ENCODE measurements around the gene AKAP5.
A peak's percentile ranks its signal among the peaks of the same experiment; 100 is the strongest.

Gene AKAP5, protein sequence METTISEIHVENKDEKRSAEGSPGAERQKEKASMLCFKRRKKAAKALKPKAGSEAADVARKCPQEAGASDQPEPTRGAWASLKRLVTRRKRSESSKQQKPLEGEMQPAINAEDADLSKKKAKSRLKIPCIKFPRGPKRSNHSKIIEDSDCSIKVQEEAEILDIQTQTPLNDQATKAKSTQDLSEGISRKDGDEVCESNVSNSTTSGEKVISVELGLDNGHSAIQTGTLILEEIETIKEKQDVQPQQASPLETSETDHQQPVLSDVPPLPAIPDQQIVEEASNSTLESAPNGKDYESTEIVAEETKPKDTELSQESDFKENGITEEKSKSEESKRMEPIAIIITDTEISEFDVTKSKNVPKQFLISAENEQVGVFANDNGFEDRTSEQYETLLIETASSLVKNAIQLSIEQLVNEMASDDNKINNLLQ

DNA sequence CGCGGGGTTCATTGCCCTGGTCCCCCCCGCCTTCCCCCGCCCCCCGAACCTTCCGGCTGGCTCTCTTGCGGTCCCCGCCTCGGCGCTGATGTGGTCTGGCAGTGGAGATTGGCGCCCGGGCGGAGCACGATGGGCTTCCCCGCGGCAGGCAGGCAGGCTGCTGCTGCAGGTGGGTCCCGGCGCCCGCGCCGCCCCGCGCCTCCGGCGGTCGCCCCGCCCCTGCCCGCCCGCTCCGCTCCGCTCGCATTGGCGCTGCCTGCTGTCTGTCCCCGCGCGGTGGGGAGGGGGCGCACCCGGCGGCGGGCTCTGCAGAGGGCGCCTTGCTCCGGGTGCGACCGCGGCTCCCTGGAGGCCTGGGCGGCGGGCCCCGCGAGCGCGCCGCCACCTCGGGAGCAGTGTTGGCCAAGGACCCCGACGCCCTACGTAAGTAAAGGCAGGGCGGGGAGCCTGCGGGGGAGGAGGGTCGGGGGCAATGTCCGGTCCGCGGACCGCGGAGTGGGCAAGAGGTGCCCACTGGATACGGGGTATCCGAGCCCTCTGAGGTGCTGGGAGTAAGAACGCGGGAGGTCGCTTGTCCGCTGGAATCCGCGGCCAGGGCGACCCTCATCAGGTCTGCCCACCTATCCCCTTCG lies at the start of gene AKAP5:
Gene AKAP5 (plus strand): TSS at position 309 of the 632 bp plus-strand sequence. CDS start 2,896 bp downstream, outside the sequence.
- peak; percentile 52 for DNase-seq

DNA sequence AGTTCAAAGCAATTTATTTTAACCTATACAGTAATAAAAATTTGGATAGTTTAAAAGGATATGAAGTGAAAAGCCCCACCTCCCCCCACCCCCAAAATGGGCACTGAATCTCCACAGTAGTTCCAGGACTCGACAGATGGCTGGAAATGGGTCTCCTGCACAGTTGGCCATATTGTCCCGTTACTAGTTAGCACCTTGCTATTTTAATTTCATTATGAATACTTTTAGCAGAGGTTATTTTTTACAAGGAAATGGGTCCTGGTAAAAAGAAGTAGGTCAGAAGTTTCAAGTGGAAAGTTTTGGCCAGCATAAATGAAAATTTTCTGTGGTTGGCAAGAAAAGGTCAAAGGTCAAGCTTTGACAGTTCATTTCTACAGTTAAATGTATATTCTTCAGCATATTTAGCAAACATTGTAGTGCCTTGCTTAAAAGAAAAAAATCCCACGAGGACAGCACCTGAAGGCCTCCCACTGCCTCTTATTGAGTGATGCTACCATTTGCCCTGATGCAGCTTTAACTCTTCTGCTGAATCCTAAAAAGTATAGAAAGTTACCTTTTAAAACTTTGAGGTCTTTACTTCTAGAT lies 48.9 kb upstream of the AKAP5 start:
- no peak for DNase-seq

DNA sequence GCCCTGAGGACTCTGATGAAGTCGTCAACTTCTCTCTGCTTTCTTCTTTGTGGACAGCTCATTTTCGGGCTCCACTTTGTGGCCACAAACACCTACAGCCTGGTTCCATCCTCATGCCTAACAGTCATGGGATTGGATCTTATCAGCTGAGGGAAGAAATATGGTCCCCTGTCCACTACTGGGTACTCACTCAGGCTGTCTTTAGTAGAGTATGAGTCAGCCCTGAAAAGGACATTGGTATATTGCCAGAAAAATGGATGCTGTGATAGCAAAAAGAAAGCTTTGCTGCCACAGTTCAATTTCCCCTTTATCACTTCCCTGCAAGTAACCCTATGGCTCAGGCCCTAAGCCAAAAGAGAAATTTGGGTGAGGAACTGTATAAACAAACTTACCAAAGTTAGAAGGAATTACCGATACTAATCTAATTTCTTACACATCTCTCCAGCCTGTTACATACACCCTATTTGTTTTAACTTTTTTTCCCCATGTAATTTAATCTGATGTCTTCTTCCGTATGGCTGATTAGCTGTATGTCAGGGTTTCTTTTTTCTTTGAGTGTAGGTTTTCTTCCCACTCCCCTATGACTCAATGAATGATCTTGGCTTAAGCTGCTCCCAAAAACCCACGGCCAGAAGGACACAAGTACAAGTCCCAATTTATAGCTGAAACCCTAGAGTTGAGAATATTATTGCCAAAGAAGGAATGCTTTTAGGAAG lies 48.1 kb upstream of the AKAP5 start:
- DNase-seq: no peak

DNA sequence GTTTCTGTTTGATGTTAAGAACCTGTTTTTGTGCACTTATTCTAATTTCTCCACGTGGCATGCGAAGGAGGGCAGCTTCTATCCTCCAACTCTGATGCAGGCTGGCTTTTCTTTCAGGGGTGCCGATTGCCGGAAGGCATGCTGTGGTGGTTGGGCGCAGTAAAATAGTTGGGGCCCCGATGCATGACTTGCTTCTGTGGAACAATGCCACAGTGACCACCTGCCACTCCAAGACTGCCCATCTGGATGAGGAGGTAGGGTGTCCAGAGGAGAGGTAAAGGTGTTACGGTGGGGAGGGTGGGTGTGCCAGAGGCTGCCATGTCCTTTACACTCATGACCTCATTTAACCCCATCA lies 47.6 kb upstream of the AKAP5 start:
- DNase-seq: no peak

DNA sequence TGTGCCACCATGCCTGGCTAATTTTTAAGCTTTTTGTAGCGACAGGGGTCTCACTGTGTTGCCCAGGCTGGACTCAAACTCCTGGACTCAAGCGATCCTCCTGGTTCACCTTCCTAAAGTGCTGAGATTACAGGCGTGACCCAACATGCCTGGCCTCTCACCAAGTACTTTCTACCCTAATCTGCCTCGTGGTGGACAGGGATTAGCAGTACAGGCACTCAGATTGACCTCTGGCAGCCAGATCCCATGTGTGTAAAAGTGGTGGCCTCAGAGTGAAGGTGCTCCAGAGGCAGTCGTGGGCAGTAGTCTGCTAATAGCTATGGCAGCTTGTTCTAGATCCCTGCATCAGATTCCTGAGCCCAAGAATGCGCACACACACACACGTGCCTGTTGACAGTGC lies 46.3 kb upstream of the AKAP5 start:
- no peak for DNase-seq

DNA sequence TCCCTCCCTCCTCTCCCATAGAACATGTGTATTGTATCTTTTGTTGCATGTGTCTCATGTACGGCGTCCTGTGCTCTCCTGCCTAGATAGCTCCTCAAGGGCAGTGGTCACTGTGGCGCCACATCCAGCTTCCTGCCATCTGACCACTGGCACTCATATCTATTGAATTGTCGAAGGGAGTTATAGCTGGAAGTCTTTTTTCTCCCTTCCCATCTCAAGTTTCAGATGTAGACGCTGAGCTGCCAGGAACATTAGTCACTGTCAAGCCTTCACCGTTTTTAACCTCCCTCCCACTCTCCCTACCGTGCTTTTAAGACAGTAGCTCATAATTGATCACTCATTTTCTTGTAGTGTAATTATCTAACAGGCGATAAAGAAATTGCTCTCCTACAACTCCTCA lies 44.1 kb upstream of the AKAP5 start:
- no peak for DNase-seq

DNA sequence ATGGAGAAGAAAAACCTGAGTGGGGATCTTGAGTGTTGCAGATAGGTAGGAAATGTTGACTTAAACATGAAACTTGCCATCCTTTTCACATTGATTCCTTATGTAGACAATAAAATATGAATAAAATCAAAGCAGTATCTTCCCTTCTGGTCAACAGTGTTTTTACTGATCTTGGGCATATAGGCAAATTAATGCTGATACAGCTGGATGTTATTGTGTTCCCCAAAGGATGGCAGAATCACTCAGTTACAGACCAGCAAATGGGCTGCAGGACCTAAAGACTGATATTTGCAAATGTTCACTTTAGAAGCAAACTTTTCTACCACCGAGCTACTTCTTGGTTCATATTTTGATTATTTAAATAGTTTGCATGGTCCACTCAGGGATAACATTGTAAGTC lies 43.3 kb upstream of the AKAP5 start:
- DNase-seq: no peak

DNA sequence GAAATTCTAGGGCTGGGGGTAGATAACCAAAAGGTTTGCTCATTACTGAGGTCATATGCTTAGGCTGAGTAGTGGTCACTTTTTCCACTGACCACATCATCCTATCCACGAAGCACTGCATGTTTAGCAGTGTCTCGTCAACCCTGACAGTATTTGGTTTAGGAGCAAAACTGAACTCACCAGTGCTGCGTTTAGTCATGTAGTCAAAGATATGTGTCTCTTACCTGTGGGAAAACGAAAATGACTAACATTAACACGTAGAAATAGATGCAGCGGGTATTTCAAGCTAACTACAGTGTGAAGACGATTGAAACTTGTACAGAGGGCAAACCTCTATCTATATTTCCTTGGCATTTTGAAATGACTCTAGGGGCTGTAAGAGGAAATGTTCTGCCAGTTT lies 42.5 kb upstream of the AKAP5 start:
- no peak for DNase-seq

DNA sequence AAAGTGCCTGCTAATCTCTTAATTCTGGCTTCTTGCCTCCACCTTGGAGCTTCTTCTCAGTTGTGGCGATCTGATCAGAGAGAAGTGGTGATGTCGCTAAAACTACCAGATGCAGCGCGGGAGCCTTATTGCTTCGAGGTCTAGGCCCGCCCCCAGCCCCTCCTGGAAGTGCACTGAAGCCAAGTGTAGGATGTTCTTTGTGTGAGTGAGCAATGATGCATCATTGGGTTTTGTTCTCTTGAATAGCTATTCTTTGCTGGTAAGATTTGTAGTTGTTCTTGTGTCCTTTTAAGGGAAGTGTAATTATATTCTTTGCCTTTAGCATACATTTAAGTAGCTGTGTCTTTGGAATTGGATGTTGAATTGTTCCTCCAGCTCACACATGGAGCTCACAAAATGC lies 41.3 kb upstream of the AKAP5 start:
- DNase-seq: no peak

DNA sequence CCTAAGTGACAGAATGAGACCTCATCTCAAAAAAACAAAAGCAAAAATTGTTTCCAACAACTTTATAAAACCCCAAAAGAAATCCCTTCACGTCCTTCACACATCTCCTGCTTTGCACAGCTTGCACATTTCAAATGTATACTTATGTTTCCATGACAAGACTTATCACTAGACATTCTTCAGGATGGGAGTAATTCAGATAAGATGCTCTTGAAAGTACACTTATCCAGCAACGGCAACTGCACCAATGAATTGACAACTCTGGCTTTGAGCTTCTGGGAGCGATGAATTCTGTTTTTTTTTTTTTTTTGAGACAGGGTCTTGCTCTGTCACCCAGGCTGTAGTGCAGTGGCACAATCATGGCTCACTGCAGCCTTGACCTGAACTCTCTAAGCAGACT lies 30.8 kb upstream of the AKAP5 start:
- no peak for DNase-seq

DNA sequence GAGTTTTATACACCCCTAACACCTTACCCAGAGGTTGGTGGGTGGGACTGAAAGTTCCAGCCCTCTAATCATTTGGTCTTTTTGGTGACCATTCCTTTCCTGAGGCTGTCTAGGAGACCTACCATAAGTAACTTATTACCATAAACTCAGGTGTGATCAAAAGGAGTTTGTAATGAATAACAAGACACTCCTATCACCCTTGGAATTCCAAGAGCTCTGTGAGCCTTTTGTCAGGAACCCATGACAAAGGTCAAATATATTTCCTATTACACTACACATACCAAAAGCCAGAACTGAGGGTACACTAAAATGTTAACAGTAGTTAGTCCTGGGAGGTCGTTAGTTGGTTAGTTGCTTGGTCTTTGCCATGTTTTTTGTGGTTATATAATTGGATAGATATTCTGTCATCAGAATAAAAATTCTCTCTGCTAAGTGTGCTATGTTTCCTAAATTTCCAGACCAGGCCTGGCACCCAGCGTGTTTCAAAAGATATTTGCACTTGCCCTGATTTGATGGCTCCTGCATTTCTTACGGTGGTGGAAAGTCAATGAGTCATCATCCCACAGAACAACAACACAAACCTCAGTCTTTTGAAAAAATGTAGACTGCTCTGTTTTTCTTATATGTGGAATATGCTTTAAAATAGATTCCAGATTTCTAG lies 27.0 kb upstream of the AKAP5 start:
- DNase-seq: no peak

DNA sequence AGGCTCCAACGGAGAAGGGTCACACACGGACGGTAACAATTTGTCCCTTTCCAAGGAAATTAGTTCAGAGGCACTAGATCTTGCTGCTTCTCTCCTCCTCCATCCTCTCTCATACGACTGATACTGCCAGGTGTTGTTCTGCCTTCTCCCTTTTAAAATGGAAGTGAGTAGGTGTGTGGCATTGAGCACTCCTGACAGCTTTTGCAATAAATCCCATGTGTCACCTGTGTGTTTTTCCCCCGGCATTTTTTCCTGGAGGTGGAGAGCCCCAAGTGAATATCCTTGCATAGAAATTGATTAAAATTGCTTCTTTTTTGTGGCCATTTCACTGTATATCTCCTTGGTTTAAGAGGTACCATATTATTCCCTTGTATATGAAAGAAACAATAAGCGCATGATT lies 26.2 kb upstream of the AKAP5 start:
- DNase-seq: no peak

DNA sequence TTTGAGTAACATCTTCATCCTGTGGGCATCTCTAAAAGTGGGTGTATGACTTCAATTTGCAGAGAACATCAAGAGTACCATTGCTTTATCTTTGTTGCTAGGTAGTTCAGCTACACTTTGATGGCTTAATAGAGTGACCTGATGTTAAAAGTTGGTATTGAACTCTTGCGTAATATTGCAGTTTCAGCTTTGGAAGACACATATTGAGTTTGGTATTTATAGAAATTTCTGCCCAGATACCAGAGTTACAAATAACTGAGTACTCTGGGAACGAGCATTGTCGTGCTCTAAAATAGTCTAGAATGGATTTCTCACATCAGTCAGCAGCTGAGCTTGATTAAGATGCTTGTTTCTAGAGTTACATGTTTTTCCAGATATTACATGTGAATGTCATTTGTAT lies 24.8 kb upstream of the AKAP5 start:
- DNase-seq: no peak

DNA sequence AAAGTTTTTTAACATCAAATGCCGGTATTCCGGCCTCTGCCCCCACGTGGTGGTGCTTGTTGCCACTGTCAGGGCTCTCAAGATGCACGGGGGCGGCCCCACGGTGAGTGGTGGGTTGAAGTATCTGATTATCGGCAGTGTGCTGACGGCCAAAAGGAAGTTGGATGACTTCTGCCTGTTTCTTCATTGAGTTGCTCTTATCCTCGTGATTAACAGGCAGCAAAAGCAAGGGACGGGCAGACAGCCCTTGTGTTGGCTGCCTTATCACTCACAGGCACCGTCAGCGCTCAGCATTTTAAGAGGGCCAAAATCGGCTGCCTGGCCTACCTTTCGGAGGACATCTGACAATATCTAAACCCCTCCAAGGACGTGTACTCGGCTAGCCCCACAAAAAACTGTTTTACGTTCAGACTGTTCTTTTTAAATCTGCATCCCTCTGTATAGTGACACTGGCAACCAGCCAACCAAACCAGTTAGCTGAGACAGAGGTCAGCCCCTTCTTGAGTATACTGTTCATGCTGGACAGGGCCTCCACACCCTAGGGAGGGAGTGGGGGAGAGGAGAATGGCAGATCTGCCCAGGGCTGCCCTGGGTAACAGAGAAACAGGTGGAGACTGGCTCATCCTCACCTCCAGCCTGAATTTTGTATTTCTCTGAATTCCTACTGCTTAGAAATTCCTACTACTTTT lies 22.9 kb upstream of the AKAP5 start:
- DNase-seq: no peak

DNA sequence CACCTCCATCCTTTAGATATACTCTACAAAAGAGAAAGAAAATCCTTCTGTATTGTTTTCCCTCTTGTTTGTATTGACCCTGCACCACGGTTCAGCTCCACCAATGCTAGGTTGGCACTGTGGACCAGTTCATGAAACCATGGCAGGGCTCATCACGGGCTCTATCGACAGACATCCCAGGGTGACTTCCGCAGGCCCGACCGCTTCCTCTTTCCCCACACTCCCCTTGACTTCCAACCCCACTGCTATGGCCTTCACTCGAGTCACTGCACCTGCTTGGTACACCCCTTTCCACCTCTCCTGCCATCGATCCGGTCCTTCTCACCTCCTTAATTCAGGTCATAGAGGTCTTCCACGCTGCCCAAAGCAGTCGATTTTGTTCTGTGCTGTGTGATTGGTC lies 21.2 kb upstream of the AKAP5 start:
- DNase-seq: no peak

DNA sequence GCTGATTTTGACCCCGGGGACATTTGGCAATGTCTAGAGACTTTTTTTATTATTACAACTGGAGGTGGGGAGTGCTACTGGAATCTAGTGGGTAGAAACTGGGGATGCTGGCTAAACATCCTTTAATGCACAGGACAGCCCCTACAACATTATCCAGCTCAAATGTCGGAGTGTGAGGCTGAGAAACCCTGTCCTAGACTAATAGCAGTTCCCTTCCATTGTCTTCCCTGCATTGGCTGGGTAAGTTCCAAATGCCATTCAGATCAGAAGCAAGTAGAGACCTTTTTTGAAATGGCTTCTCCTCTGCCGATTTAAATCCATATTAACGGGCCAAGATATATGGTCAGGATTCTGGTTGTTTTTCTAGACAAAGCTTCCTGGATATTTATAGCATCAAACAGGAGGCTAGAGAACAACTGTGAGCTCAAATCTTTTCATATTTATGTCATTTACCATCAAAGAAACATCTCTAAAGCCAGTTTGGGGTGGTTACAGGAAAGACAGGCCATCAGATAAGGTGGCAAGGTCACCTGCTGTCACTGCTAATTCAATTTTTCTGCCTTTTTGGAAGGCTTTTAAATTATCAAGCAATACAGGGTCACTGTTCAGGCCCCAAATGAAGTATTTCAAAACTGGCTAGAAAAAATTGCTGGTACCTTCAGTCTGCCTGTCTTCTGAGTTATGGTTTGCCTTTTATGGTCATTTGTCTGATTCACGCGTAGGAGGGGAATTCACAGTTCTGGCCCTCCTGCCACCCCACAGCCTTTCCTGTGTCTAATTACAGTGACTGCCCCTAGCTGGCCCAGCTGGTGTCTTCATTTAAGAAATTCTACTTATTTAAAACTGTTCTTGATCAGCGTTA lies 20.1 kb upstream of the AKAP5 start:
- peak; percentile 15 for DNase-seq

DNA sequence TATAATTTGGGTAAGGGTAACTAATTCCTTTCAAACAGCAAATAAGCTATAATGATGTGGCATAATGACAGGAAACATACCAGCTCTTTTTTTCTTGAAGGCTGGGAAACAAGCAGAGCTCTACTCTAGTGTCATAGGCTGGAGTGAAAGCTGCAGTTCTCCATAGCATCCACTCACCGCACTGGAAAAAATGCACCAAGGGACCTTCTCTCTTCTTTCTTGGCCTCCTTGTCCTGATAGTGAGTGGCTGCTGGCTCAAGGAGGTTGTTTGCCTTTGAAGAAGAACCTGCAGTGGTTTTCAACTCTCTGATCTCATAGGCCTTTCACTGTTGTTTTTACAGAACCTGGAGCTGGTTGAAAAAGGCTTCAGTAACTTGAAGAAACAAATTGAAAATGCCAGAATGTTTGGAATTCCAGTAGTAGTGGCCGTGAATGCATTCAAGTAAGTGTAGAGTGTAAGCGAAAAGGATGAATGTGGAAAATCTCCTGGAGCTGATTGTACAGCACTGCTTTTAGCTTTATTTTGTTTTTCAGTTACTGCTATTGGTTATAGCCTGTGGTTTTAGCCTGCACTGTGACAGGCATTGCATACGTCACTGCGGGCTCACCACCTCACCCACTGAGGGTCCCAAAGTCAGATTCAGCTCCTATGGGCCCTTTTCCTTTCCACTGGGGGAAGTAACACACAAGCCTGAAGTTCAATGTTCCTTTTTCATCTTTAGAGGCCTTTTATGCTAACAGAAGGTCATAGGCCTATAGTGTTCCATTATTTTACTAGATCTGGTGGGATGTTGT lies 17.2 kb upstream of the AKAP5 start:
- no peak for DNase-seq

DNA sequence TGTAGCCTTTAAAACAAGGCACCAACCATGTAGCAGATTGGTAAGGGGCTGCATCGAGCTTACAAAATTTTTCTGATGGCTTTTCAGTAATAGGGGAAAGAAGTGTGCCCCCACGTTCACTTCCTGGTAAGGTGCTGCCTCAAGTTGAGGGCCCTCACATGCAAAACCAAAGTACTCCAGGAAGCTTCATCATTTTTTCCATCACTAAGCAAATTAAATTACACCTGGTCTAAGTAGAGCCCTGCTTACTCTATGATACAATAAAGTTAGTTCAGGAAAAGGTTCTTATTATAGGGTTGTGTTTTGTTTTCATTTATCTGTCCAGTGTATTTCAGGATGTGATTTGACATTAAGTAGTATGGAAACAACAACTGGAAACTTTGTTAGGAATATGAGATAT lies 15.0 kb upstream of the AKAP5 start:
- no peak for DNase-seq

DNA sequence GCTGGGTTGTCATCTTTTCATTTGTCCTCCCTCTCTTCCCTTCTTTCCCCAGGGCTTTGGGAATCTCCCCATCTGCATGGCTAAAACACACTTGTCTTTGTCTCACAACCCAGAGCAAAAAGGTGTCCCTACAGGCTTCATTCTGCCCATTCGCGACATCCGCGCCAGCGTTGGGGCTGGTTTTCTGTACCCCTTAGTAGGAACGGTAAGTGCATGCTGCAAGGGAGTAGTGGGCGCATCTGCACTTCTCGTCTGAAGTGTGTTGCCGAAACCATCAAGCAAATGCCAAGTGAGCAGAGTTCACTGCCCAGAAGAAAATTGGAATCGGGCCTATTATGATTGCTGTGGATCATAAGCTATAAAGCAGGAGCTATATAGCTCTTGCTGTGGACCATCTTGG lies 10.6 kb upstream of the AKAP5 start:
- DNase-seq: no peak

DNA sequence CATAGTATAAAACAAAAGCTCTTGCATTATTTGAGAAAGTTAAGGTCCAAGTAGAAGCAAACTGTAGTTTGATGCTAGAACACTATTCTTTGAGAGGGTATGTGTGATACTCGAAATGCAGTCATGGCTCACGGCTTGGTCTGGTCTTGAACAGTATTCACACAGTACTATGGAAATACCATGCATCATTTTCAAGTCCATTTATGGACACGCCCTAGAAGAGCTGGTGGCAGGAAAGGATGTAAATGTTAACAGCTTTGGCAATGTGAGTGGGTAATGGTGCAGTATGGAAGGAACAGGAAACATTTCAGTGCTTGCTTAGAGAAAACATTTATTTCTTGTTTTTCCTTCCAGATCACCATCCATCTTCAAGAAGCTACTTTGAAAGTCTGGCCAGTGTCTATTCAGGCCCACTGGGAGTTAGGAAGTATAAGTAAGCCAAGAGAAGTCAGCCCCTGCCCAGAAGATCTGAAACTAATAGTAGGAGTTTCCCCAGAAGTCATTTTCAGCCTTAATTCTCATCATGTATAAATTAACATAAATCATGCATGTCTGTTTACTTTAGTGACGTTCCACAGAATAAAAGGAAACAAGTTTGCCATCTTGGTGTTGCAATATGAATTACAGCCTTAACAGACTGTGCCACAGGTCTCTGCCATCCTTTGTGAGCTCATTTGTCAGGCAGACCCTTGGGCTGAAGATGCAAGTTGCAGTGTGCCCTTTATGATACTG lies 5.7 kb upstream of the AKAP5 start:
- DNase-seq: no peak

Measured in stimulated activated naive CD4-positive, alpha-beta T cell treated with Interleukin-2 at 50 U/mL for 16 hours (primary cell).